Fibroblast of villous mesenchyme (primary cell): ENCODE measurements around the gene TTYH2. TPM values are rescaled to one million over a fixed set of nuclear protein-coding genes. Genes with fewer than 3 reads are reported as not detected.
A peak's percentile ranks its signal among the peaks of the same experiment; 100 is the strongest.

Source experiments
- DNase-seq: peaks from one replicate; pipeline ENCODE4 v3.0.0-alpha.2; 2010; ENCODE audit warnings: low read depth
- H3K4me3 ChIP-seq: 2 replicates; pipeline ENCODE4 v1.5.1; 2011; ENCODE audit warnings: low read depth, mild to moderate bottlenecking, low read length
- CTCF ChIP-seq: IDR thresholded peaks from 2 replicates; pipeline ENCODE4 v1.5.1; 2012; ENCODE audit warnings: low read depth, mild to moderate bottlenecking, low read length; ENCODE audit not compliant: insufficient read depth
- total RNA-seq: library from RNA; depleted of rRNA; stranded (reverse); fragments of >200 nt; gene quantifications from 2 replicates; pipeline ENCODE4 v1.2.3, GENCODE V29; 2012

The TTYH2 gene
- total RNA-seq, result 1.3 TPM in 2 replicates

DNA sequence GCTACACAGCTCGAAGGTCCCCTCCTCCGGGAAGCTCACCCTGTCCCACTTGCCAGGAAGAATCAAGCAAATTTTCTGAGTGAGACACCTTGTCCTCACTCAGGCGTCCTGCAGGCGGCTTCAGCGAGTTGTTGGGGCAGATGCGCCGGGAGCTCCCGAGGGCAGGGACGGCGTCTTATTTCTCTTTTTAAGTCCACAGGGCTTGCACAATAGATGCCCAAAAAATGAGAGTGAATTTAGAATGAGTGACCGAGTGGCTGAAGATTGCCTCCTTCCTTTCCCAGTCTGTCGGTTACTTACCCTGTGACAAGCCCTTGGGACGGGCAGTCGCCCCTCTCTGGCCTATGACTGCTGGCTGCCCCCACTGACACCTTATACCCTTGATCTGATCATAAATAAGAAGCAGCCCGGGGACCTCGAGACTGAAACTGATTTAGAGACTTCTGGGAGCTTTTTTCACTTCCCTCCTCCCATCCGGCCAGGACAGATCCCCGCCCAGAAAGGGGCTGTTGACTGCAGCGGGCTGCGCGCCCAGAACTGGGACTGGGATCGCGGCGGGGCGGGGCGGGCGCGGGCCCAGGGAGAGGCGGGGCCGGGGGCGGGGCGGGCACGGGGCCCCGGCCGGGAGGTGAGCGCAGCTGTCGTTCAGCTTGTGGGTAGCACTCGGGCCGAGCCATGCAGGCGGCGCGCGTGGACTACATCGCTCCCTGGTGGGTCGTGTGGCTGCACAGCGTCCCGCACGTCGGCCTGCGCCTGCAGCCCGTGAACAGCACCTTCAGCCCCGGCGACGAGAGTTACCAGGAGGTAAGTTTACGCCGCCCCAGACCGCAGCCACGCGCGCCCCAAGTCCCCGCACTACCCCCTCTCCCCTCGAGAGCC is at the start of gene TTYH2:
Gene TTYH2 (plus strand): TSS at position 659 of the 879 bp plus-strand sequence. CDS start 17 bp downstream, at position 676.
- DNase-seq, result peak; percentile 88
- H3K4me3 ChIP-seq, result peak within 1 kb of the TSS; percentile 77
- peak; percentile 39 for TF ChIP-seq CTCF

GRCh38 chr17:74163836-74164235 is 49.5 kb upstream of the TTYH2 start:
- TF ChIP-seq CTCF, result no peak
- no peak for DNase-seq
- no peak overlapping the region for H3K4me3 ChIP-seq

- no peak for DNase-seq
- TF ChIP-seq CTCF, result no peak
- no peak overlapping the region for H3K4me3 ChIP-seq
Observed at GRCh38 chr17:74164446-74165045, 48.8 kb upstream of the TTYH2 start.

- H3K4me3 ChIP-seq, result no peak overlapping the region
- no peak for DNase-seq
- TF ChIP-seq CTCF, result no peak
Observed at GRCh38 chr17:74165797-74166365, 47.5 kb upstream of the TTYH2 start.

GRCh38 chr17:74170924-74171323 is 42.4 kb upstream of the TTYH2 start:
- TF ChIP-seq CTCF, result no peak
- no peak overlapping the region for H3K4me3 ChIP-seq
- no peak for DNase-seq

DNA sequence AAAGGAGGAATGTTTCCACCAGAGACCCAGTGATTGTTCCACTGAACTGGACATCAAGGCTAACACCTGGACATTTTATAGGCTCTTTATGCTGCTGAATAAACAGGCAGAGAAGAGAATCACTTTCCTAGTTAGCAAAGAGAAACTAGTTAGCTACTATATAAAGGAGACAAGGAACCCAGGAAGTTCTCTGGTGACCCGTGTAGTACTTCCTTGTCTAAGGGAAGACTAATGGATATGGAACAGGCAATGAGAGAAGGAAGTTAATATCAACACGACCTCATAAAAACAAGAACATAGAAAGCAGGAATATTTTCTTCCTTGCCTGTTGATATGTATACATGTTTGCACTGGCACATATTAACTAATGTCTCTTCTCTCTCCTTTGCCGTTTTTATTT is 40.7 kb upstream of the TTYH2 start:
- no peak for TF ChIP-seq CTCF
- no peak for DNase-seq
- no peak overlapping the region for H3K4me3 ChIP-seq
